Neuronal stem cell (in vitro differentiated cells): ENCODE data around the gene ST7.

ENCODE experiments used
- DNase-seq: peaks from one replicate; pipeline ENCODE4 v3.0.0-alpha.2; 2013; ENCODE audit warnings: low spot score
- H2AFZ ChIP-seq: one replicate; pipeline ENCODE4 v1.6.1; 2013; ENCODE audit warnings: mild to moderate bottlenecking, low read length, inconsistent platforms
- H2AK5ac ChIP-seq: 2 replicates; pipeline ENCODE4 v1.6.1; 2013; ENCODE audit warnings: low read depth, mild to moderate bottlenecking, inconsistent platforms, low read length, moderate library complexity, mixed read lengths
- H2BK120ac ChIP-seq: 2 replicates; pipeline ENCODE4 v1.6.1; 2013; ENCODE audit warnings: low read depth, mild to moderate bottlenecking, inconsistent platforms, low read length, moderate library complexity, mixed read lengths
- H2BK12ac ChIP-seq: one replicate; pipeline ENCODE4 v1.6.1; 2013; ENCODE audit warnings: low read length, inconsistent platforms
- H2BK15ac ChIP-seq: 2 replicates; pipeline ENCODE4 v1.6.1; 2013; ENCODE audit warnings: mild to moderate bottlenecking, low read length, inconsistent platforms, mixed read lengths
- H2BK5ac ChIP-seq: one replicate; pipeline ENCODE4 v1.6.1; 2013; ENCODE audit warnings: inconsistent platforms, mild to moderate bottlenecking, low read length, moderate library complexity
- H3K14ac ChIP-seq: one replicate; pipeline ENCODE4 v1.6.1; 2013; ENCODE audit warnings: low read length, inconsistent platforms
- H3K18ac ChIP-seq: 2 replicates; pipeline ENCODE4 v1.6.1; 2013; ENCODE audit warnings: low read length, inconsistent platforms
- H3K23ac ChIP-seq: 2 replicates; pipeline ENCODE4 v1.6.1; 2013; ENCODE audit warnings: low read depth, mild to moderate bottlenecking, mixed read lengths, low read length, inconsistent platforms; ENCODE audit not compliant: poor library complexity
- H3K27ac ChIP-seq: replicated peaks from 3 replicates; pipeline ENCODE4 v1.5.1; 2013; ENCODE audit warnings: low read length, inconsistent platforms
- H3K27me3 ChIP-seq, 3 experiments: 2 replicates each; pipeline ENCODE4 v1.6.1; 2013; ENCODE audit warnings: low read length in 3 of 3, mild to moderate bottlenecking in 2 of 3, inconsistent platforms in 1 of 3, low read depth in 1 of 3, mixed read lengths in 1 of 3, moderate library complexity in 1 of 3; ENCODE audit not compliant: control insufficient read depth in 3 of 3, insufficient read depth in 3 of 3
- H3K36me3 ChIP-seq, 2 donors: replicated peaks in 1 of 2; 2 replicates each; pipeline ENCODE4 v1.6.1; 2013; ENCODE audit warnings: low read length in 2 of 2; ENCODE audit not compliant: control insufficient read depth in 2 of 2, insufficient read depth in 2 of 2
- H3K4ac ChIP-seq: 2 replicates; pipeline ENCODE4 v1.6.1; 2013; ENCODE audit warnings: inconsistent platforms, mild to moderate bottlenecking, low read length, moderate library complexity
- H3K4me1 ChIP-seq, 2 donors: 1 replicate in 1 of 2; 2 replicates in 1 of 2; pipeline ENCODE4 v1.6.1; 2013; ENCODE audit warnings: low read length in 2 of 2, low read depth in 1 of 2; ENCODE audit not compliant: control insufficient read depth in 2 of 2, insufficient read depth in 1 of 2
- H3K4me2 ChIP-seq: one replicate; pipeline ENCODE4 v1.6.1; 2013; ENCODE audit warnings: mild to moderate bottlenecking, low read length, inconsistent platforms; ENCODE audit not compliant: insufficient read depth, poor library complexity, severe bottlenecking
- H3K4me3 ChIP-seq, 2 donors: 2 replicates each; pipeline ENCODE4 v1.5.1; 2013; ENCODE audit warnings: low read length in 2 of 2, mild to moderate bottlenecking in 2 of 2, inconsistent platforms in 1 of 2, moderate library complexity in 1 of 2
- H3K79me1 ChIP-seq: one replicate; pipeline ENCODE4 v1.6.1; 2013; ENCODE audit warnings: low read depth, mild to moderate bottlenecking, inconsistent platforms, low read length, moderate library complexity
- H3K9ac ChIP-seq: one replicate; pipeline ENCODE4 v1.6.1; 2013; ENCODE audit warnings: mild to moderate bottlenecking, low read depth, low read length, inconsistent platforms; ENCODE audit not compliant: poor library complexity
- H3K9me3 ChIP-seq, 2 donors: replicated peaks in 1 of 2; 2 replicates each; pipeline versions ENCODE3 to v1.6.1; 2013; ENCODE audit warnings: low read length in 2 of 2, mild to moderate bottlenecking in 2 of 2, inconsistent platforms in 1 of 2, low read depth in 1 of 2, mixed read lengths in 1 of 2, moderate library complexity in 1 of 2; ENCODE audit not compliant: control insufficient read depth in 2 of 2, insufficient read depth in 1 of 2
- H4K8ac ChIP-seq: one replicate; pipeline ENCODE4 v1.6.1; 2013; ENCODE audit warnings: low read depth, mild to moderate bottlenecking, inconsistent platforms, low read length, moderate library complexity
- H4K91ac ChIP-seq: one replicate; pipeline ENCODE4 v1.6.1; 2013; ENCODE audit warnings: low read length, low read depth, mild to moderate bottlenecking, inconsistent platforms; ENCODE audit not compliant: poor library complexity
- WGBS, 2 donors: extraction: QIAGEN DNeasy Blood & Tissue Kit; methylation state at CpG; one replicate each; pipeline ENCODE4 v1.1.7; 2013; ENCODE audit warnings: missing lambda C conversion rate in 2 of 2, mixed read lengths in 1 of 2; ENCODE audit not compliant: insufficient read length in 2 of 2, insufficient replicate concordance in 1 of 2; ENCODE audit errors: extremely low coverage in 2 of 2; 5-methylcytosine and 5-hydroxymethylcytosine counted together

Gene ST7

DNA sequence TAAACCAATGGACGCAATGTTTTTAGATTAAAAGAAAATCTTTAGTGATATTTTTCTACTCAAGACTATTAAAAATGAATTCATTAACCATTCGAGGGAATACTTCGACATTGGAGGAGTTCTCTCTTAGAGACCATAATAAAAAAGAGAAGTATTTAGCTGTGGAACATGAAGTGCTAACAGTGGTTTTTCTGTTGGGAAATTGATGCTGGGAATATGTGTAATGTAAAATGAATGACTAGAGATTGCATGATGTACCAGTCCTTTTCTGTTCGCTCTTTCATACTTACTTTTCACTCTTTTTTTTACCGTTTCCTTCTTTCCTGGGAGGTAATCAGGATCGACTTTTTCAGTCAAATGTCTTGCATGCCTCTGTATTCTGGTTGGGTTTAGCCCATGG is 41.3 kb downstream of the ST7 start:
- no peaks in the 10 kb centered on the region for H3K79me1 ChIP-seq
- no CpG with 5 or more reads among the region's 6 CpGs for WGBS, 2 donors
- H2BK12ac ChIP-seq: no peak overlapping the region
- H3K14ac ChIP-seq: no peak overlapping the region
- H2BK5ac ChIP-seq: no peak overlapping the region
- DNase-seq: no peak
- H3K36me3 ChIP-seq: no peaks in the 10 kb centered on the region
- no peak overlapping the region for H4K91ac ChIP-seq
- H2BK120ac ChIP-seq: no peak overlapping the region
- H2AFZ ChIP-seq: no peak overlapping the region
- H3K23ac ChIP-seq: no peak overlapping the region
- no peak overlapping the region for H2AK5ac ChIP-seq
- no peak overlapping the region for H3K4me3 ChIP-seq
- no peak overlapping the region for H3K18ac ChIP-seq
- H3K4ac ChIP-seq: no peak overlapping the region
- no peaks in the 10 kb centered on the region for H3K27me3 ChIP-seq
- no peak overlapping the region for H3K27ac ChIP-seq
- H2BK15ac ChIP-seq: no peak overlapping the region
- no peak overlapping the region for H3K4me2 ChIP-seq
- peaks cover 1 to 17% of the 10 kb centered on the region in 2 donors for H3K9me3 ChIP-seq
- no peaks in the 10 kb centered on the region for H3K4me1 ChIP-seq
- H3K9ac ChIP-seq: no peak overlapping the region
- H4K8ac ChIP-seq: no peak overlapping the region

DNA sequence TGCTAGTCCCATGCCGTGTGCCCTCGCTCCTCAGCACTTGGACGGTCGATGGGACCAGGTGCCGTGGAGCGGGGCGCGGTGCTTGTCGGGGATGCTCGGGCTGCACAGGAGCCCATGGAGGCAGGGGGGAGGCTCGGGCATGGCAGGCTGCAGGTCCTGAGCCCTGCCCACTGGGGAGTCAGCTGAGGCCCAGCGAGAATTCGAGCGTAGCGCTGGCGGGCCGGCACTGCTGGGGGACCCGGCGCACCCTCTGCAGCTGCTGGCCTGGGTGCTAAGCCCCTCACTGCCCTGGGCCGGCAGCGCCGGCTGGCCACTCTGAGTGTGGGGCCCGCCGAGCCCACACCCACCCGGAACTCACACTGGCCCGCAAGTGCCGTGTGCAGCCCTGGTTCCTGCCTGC is 44.7 kb downstream of the ST7 start:
- H2AFZ ChIP-seq: no peak overlapping the region
- peak overlapping the region; percentile 65 for H4K8ac ChIP-seq
- H3K4me1 ChIP-seq: no peaks in the 10 kb centered on the region
- no peak overlapping the region for H3K14ac ChIP-seq
- H3K4me3 ChIP-seq: no peak overlapping the region
- H3K27me3 ChIP-seq: no peaks in the 10 kb centered on the region
- H3K4ac ChIP-seq: no peak overlapping the region
- no peak overlapping the region for H3K23ac ChIP-seq
- H2BK120ac ChIP-seq: no peak overlapping the region
- H3K9me3 ChIP-seq: no peaks in the 10 kb centered on the region
- H4K91ac ChIP-seq: no peak overlapping the region
- no peak overlapping the region for H2BK15ac ChIP-seq
- no CpG with 5 or more reads among the region's 27 CpGs for WGBS, 2 donors
- no peak overlapping the region for H2BK5ac ChIP-seq
- no peak overlapping the region for H3K18ac ChIP-seq
- H3K9ac ChIP-seq: no peak overlapping the region
- no peak overlapping the region for H3K4me2 ChIP-seq
- DNase-seq: no peak
- no peak overlapping the region for H3K27ac ChIP-seq
- peak overlapping the region; percentile 10 for H2BK12ac ChIP-seq
- no peaks in the 10 kb centered on the region for H3K79me1 ChIP-seq
- no peak overlapping the region for H2AK5ac ChIP-seq
- no peaks in the 10 kb centered on the region for H3K36me3 ChIP-seq

DNA sequence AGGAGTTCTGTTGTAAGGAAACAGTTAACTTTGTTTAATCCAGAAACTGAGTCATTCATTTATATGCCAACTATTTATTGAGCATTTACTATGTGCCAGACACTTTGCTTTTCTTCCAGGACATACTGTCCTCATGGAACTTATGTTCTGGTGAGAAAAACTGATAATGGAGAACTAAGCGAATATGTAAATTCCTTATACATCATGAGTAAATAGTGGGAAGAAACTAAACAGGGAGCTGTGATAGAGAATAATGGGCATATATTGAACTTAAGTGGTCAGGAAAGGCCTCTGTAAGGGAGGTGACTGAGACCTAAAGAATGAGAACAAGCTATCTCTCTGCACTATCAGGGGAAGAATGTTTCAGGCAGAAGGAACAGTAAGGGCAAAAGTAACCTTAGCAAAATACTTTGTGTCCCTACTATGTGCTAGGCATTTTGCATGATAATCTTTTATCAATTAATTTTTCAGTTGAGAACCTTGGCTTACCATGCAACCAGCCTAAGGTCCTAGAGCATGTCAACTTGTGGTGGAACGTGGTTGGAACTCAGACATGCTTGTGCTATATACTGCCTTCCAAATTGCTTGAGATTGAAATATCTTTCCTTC is 45.4 kb downstream of the ST7 start:
- no CpG with 5 or more reads among the region's 2 CpGs for WGBS, 2 donors
- H3K9me3 ChIP-seq: no peaks in the 10 kb centered on the region
- H3K27ac ChIP-seq: no peak overlapping the region
- no peak overlapping the region for H3K4ac ChIP-seq
- H4K91ac ChIP-seq: no peak overlapping the region
- no peak overlapping the region for H2BK120ac ChIP-seq
- no peak overlapping the region for H3K9ac ChIP-seq
- H2AFZ ChIP-seq: no peak overlapping the region
- no peak overlapping the region for H2AK5ac ChIP-seq
- H3K4me3 ChIP-seq: no peak overlapping the region
- no peak overlapping the region for H2BK5ac ChIP-seq
- H3K36me3 ChIP-seq: no peaks in the 10 kb centered on the region
- no peak for DNase-seq
- H3K23ac ChIP-seq: no peak overlapping the region
- no peak overlapping the region for H3K18ac ChIP-seq
- H2BK15ac ChIP-seq: no peak overlapping the region
- H3K4me1 ChIP-seq: no peaks in the 10 kb centered on the region
- H2BK12ac ChIP-seq: no peak overlapping the region
- H3K27me3 ChIP-seq: no peaks in the 10 kb centered on the region
- no peak overlapping the region for H3K4me2 ChIP-seq
- no peak overlapping the region for H4K8ac ChIP-seq
- H3K14ac ChIP-seq: no peak overlapping the region
- no peaks in the 10 kb centered on the region for H3K79me1 ChIP-seq

DNA sequence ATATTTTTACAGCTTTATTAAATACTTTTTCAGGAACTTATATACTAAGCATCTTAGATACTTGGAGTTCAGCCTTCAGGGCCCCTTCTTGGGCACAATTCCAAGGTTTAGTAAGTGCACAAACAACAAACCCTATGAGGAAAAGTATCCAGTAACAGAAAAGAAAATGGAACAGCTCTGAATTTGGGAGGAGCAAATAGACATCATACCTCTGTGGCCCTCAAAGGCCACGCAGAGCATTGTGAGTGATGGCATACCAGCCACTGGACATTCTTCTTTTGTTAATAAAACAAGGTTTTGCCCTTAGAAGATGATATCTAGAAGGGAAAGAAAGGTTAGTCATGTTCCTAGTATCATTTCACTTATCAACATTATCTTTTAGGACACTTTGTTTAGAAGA is 46.0 kb downstream of the ST7 start:
- Histone ChIP-seq H2BK15ac (no peak overlapping the region), H2BK120ac (no peak overlapping the region), H4K8ac (no peak overlapping the region), H3K18ac (no peak overlapping the region), H3K36me3 (no peaks in the 10 kb centered on the region), H3K4me1 (no peaks in the 10 kb centered on the region), H3K23ac (no peak overlapping the region), H4K91ac (no peak overlapping the region), H3K79me1 (no peaks in the 10 kb centered on the region), H3K9ac (no peak overlapping the region), H3K4me3 (no peak overlapping the region), H2AK5ac (no peak overlapping the region), H2BK5ac (no peak overlapping the region), H3K9me3 (no peaks in the 10 kb centered on the region), H2AFZ (no peak overlapping the region), H2BK12ac (no peak overlapping the region), H3K4ac (no peak overlapping the region), H3K27ac (no peak overlapping the region), H3K27me3 (no peaks in the 10 kb centered on the region), H3K14ac (no peak overlapping the region), H3K4me2 (no peak overlapping the region)
- no CpG with 5 or more reads among the region's 1 CpG for WGBS, 2 donors
- DNase-seq: no peak
